NCI-H2107 (cell line): ENCODE data around the gene OR6K3.
"Not testable (repeated sequence)": the region's sequence is repeated elsewhere in the genome, so short reads cannot be mapped to it uniquely, and the experiment has no call there.

Source experiments
- DNase-seq: peaks from one replicate; lab custom pipeline; 2025; lab: John Stamatoyannopoulos, UW

OR6K3 gene, protein sequence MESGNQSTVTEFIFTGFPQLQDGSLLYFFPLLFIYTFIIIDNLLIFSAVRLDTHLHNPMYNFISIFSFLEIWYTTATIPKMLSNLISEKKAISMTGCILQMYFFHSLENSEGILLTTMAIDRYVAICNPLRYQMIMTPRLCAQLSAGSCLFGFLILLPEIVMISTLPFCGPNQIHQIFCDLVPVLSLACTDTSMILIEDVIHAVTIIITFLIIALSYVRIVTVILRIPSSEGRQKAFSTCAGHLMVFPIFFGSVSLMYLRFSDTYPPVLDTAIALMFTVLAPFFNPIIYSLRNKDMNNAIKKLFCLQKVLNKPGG

DNA sequence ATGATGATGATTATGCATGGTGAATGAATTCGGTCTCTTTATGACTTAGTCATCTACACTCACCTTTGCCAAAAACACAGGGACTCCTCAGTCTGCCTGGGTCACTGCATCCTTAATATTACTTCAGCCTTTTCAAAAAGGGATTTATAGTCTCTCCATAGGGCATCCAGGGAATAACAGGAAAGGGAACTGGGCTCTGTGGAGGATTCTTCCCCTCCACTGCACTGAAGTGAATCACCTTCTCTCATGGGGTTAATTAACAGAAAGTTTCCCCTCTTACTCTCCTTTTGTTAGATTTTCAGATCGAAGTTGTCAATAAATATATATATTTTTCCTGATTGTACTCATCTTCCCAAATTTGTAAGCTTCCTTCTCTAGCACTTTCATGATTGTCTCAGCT, at the start of gene OR6K3:
Gene OR6K3 (minus strand): TSS at position 101 of the 400 bp plus-strand sequence. CDS start 2,605 bp downstream, outside the sequence.
- DNase-seq = no peak

DNA sequence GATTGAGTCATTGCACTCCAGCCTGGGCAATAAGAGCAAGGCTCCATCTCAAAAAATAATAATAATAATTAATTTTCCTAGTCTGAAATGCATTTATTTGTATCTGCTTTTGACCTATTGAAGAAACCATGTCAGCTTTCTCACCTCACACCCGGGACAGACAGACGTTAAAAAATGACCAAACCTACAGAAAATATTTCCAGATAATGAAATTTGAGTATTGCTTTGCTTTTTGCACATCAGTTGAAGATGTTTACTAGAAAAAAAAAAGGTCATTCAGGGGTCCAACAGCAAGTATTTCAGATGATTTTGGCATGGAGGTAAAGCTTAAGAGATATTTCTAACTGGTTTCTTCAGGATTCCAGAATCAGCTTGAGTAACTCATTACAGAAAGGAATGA, 33.9 kb upstream of the OR6K3 start, which contains the start of gene OR6K6:
Gene OR6K6 (plus strand): TSS at position 301 of the 400 bp plus-strand sequence. CDS start 168 bp downstream, outside the sequence.
- no peak for DNase-seq

DNA sequence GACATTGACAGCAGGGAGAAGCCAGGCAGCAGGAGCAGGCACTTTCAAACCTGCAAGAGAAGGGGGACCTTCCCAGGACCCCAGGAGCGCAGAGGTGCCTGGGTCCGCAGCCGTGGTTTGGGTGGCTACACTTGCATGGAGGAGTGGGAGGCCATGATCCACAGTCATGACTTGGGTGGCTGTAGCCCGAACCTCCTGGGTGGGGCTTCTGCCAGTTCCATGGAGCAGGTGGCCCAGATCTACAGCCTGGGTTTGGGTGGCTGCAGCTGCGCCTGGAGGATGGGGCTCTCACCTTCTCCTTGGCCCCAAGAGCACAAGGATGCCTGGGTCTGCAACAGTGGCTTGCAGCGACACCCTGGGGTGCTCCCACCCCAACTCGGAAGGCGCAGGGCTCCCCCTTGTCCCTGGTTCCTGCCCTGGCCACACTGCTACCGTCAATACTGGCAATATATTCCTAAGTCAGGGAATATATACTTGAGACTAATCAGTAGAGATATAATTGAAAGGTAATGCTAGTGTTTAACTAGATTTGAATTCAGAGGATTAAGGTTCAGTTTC, 31.7 kb upstream of the OR6K3 start:
- DNase-seq = no peak

DNA sequence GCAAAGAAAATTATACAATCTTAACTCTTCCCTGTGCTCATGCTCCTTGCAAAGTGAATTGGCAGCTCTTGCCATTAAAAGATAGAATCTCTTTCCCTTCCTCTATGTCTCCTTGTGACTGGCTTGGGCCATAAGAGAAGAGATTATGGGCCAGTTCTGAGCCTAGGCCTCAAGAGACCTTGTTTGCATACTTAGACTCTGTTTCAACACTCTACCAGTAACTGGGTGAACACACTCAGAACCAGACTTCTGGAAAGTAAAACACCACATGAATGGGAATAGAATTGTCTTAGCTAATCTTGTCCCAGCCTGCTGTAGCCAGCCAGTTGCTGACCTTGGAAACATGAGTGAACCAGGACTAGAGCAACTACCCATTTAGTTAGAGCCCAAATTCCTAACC, 15.3 kb upstream of the OR6K3 start:
- DNase-seq = no peak

DNA sequence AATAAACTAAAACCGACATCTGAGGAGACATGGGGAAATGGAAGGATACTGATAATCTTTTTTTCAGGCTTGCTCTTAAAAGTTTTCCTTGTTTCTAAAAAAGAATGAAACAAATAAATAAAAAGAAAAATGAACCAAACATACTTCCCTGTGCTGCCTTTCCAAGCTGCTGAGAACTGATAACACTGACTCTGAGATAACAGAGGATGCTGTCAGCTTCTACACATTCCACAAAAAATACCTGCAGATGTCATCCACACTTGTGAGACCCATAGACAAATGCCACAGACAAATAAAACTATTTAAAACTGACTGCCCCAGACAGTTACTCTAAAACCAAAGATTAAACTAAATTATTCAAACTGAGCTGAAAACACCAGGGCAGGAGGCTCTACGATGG, 12.0 kb upstream of the OR6K3 start:
- no peak for DNase-seq

DNA sequence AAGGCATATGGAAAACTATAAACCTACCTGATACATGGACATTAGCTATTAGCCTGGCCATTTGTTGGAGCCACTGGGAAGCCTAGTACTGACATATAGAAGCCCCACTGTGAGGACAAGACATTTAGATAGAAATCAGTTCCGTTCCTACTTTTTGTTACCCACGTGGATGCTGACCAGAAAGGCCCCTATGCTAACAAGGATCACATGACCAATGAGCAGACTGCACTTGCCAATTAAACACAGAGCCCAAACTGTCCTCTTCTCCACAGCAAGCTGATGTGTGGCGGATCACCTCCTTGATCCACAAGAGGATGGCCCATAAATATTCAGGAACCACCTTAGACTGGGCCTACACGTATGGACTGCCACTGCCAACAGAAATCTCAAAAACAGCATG, 11.2 kb upstream of the OR6K3 start:
- no peak for DNase-seq

DNA sequence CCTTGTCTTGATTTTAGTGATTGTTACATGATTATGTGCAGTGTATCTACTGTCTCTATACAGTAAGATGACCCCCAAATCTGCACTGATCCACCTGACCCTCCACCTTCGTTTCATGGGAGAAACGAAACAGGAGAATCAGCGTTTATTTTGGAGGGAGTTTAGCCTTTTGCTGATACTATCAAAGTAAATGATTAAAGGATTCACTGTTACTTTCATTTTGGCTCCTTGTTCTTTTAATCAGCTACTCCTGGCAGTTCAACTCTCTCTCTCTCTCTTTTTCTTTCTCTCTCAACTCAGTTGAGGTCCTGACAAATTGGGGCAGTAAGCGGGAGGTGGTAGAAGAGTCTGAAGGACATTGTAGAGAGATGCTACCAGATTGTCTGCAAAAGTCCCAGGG, 9.9 kb upstream of the OR6K3 start:
- DNase-seq = no peak

DNA sequence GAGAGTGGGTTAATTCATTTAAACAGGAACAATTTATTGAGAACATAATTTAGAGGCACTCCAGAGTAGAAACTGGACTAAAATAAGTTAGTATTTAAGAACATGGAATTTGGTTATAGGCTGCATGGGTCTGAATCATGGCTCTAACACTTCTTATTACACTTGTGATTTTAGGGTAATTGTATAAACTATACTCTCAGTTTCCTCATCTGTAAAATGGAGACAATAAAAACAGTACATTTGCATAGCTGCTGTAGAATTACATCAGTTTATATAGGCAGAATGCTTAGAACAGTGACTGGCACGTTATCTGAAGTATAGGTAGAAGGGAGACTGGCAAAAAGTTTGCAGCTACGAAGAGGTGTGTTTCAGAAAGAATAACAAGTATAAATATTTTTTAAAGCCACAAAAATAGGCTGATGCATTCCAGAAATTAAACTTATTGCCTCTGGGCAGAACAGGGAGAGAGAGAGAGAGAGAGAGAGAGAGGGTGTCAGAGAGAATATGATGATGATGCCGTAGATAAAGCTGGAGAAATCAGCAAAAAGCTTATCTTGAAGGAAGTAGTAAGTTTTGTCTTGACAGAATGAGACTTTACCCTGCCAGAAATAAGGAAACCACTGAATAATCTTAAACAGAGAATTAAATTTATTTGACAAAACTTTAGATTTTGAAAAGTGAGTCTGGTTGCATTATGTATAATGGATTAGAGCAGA, 8.1 kb upstream of the OR6K3 start:
- DNase-seq = no peak

DNA sequence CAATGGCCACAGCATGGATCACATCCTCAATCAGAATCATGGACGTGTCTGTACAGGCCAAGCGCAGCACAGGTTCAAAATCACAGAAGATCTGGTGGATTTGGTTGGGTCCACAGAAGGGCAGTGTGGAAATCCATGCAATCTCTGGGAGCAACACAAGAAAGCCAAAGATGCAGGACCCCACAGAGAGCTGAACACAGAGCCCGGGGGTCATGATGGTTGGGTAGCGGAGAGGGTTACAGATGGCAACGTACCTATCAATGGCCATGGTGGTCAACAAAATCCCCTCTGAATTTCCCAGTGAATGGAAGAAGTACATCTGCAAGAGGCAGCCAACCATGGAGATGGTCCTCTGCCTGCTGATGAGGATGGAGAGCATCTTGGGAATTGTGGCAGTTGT, 3.9 kb upstream of the OR6K3 start:
- no peak for DNase-seq

DNA sequence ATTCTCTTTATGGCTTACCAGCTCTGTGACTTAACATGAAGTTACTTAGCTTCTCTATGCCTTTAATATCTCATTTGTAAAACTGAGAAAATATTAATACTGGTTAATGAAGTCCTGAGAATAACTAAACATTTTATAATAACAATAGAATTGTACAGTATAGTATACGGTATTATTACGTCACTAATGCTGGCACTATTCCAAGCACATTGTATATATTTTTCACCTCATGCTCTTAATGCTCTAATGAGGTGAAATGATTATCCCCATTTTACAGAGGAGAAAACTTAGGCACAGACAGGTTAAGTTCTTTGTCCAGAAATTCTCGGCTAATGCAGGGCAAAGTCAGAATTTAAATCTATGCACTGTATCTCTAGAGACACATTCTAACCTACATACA, 856 bp downstream of the OR6K3 start:
- no peak for DNase-seq

DNA sequence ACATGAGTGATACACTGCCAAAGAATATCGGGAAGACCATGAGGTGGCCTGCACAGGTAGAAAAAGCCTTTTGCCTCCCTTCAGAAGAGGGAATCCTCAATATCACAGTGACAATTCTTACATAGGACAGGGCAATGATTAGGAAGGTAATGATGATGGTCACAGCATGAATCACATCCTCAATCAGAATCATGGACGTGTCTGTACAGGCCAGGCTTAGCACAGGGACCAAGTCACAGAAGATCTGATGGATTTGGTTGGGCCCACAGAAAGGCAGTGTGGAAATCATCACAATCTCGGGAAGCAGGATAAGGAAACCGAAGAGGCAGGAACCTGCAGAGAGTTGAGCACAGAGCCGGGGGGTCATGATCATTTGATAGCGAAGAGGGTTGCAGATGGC, 3.2 kb downstream of the OR6K3 start:
- no peak for DNase-seq

DNA sequence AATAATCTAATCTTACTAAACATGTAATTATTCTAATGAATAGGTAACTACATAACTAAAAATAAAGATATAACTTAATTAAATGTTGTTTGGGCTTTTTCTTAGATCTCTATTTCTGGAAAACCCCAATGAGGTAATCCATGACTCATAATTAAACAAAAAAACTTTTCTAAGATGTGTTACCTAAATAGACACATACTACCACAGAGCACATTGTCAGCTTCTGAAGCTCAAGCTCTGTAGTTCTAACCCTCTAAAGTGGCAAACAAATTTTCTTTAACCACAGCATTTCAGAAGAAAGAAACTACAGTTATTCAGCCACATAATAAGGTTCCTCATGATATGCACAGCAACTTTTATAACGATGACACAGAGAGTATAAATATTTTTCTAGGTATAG, 4.2 kb downstream of the OR6K3 start:
- DNase-seq = no peak

DNA sequence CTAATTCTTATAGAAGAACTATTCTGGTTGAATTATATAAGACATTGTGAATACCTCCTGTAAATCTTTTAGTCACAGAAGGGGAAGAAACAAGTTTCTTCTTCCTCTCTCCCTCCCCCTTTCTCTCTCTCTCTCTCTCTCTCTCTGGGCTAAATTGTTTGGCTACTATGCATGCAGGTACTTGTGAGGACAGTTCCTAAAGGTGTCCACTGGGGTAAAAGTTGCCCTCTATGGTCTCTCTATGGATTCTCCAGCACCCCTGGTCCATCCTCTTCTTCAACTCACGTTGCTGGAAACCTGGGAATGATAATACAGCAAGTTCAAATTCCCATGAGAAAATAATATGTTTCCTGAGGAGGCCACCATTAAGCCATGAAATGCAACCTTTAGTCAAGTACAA, 5.8 kb downstream of the OR6K3 start:
- no peak for DNase-seq

DNA sequence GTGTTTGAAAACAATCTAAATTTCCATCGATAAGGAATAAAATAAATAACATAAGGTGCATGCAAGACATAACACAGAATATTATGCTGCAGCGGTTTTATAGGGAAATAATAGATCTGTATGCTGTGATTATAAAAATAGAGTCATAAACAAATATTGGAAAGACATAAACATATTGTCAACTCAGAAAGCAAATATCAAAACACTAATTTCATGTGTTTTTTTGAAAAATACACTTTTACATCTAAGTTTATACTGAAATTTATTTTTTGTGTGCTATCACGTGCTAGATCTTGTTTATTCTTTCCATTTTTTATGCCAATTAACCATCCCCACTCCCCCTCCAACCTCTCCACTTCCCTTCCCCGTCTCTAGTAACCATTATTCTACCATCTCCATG, 9.4 kb downstream of the OR6K3 start:
- DNase-seq = no peak

DNA sequence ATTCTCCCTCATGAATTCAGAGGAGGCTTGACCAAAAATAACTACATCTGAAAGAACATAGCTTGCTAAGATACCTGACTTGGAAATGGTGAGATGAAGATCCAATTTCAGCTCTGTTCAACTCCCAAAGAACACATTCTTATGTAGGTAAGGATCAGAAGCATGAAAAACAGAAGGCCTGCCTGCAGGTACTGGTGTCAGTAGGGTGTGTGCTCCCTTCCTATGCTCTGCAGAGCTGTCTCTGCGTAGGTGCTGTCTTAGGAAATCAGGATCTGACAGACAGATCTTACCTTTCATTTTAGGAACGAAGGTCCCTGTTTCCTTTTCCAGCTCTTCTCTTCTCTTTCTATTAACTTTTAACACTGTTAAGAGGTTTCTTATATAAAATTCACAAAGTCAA, 14.4 kb downstream of the OR6K3 start:
- DNase-seq = no peak

DNA sequence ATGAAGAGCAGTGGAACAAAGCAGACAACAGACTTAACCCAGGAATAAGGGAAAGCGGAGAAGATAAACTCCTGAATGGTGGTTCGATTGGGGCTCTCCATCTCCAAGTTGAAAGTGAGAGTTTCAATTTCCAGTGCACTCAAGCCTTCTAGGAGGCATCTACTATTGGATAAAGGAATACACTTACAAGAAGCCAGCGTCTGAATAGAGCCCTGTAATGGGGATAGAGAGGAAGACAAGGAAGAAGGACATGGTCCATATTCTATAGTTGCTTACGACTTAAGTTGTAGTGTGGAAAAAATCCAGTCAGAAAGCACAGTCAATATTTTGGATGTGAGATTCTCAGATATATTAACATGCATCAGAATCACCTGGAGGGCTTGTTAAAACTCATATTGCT, 20.0 kb downstream of the OR6K3 start, which contains the start of gene OR6K2:
Gene OR6K2 (minus strand): TSS at position 101 of the 400 bp plus-strand sequence. CDS start 0 bp downstream, at position 101.
- no peak for DNase-seq

DNA sequence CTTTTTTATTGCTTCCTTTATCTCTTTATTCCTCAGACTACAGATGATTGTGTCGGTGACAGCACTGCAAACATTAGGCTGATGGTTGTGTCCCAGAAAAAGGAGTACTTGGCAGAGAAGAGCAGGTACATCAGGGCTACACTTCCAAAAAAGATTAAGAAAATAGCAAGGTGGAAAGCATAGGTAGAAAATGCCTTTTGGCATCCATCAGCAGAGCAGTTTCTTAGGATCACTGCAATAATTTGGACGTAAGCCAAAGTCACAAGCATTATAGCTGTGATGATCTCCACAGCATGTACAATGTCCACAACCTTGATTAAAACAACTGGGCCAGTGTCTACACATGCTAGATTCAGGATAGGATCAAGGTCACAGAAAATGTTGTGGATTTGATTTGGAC, 25.9 kb downstream of the OR6K3 start:
- no peak for DNase-seq

DNA sequence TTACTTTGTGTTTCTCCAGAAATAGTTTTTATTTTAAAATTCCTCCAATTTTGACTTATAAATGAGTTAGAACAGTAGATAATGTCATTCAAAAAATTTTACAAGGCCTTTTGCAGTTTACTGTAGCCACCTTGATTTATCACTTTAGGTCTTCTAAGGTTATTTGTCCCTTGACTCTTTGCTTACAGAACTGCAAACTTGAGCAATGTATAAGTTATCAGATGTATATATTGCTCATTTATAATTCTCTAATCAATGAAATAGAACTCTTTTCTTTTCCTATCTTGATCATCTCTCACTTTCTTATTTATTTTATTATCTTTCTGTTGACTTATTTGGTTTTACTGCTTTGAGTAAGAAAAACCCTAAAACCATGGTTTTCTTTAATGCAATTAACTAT, 28.2 kb downstream of the OR6K3 start:
- DNase-seq = no peak

DNA sequence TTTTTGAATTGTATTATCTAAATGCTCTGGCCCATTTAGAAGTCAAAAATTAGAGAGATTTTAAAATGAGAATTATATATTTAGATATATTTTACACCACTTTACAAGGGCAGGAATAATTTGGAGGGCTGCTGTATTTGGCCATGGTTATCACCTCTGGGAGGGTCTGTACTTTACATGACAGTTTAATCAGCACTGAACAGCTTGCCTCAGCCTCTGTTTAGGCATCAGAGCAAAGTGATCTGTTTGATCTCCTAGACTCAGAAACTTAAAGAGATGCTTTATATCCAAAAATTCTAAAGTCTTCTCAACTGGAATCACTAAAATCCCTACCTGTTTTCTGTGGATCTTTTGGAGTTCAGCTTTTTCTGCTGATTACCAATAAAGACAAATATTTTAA, 28.6 kb downstream of the OR6K3 start:
- no peak for DNase-seq

DNA sequence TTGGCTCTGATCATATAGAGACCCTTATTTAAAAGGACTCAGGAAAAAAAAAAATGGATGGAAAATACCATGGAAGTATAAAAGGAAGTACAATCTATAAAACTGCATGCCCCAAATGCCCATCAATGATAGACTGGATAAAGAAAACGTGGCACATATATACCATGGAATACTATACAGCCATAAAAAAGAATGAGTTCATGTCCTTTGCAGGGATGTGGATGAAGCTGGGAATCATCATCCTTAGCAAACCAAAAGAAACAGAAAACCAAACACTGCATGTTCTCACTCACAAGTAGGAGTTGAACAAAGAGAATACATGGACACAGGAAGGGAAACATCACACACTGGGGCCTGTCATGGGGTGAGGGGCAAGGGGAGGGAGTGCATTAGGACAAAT, 29.4 kb downstream of the OR6K3 start:
- DNase-seq = not testable (repeated sequence)

DNA sequence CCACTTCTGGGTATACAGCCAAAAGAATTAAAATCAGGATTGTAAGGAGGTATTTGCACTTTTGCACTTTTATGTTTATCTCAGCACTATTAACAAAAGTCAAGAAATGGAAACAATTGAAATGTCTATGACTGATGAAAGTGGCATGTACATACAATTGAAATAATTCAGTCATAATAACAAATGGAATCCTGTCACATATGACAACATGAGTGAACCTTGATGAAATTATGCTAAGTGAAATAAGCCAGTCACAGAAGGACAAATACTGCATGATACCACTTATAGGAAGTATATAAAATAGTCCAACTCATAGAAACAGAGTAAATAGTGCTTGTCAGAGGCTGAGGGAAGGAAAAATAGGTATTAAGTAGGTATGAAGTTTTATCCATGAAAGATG, 30.6 kb downstream of the OR6K3 start:
- DNase-seq = no peak

DNA sequence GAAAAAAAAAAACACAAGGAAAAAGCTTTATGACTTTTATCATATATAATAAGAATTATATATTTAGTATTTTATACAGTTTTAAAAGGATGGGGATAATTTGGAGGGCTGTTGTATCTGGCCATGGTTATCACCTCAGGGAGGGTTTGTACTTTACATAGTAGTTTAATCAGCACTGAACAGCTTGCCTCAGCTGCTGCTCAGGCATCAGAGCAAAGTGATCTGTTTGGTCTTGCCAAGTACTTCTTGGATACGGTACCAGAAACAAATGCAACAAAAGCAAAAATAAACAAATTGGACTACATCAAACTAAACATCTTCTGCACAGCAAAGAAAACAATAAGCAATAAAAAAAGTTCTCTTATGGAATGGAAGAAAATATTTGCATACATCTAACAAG, 31.4 kb downstream of the OR6K3 start:
- no peak for DNase-seq

DNA sequence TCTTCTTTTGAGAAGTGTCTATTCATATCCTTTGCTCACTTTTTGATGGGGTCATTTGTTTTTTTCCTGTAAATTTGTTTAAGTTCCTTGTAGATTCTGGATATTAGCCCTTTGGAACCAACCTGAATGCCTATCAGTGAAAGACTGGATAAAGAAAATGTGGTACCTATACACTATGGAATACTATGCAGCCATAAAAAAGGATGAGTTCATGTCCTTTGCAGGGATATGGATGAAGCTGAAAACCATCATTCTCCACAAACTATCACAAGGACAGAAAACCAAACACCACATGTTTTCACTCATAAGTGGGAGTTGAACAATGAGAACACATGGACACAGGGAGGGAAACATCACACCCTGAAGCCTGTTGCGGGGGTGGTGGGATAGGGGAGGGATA, 32.2 kb downstream of the OR6K3 start:
- DNase-seq = not testable (repeated sequence)
